ENCODE data around the gene OR4M2.
"Not testable (repeated sequence)": the region's sequence is repeated elsewhere in the genome, so short reads cannot be mapped to it uniquely, and the experiment has no call there.

DNA sequence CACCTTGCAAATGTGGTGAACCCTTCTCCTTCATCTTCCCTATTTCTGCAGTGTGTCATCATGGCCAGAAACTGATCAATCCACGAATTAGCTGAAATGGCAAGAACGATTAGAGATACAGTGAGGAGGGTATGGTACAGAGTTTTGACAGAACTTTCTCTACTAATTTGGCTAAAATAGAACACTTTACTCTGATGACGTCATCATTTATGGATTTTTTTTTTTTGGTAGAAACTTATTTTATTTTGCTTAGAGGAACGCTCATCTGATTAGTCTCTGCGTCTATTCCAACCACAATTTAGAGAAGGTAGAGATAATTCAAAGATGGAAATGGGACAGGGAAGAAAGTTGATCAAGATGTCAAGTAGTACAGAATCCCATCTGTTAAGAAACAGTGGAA lies 41.7 kb downstream of the OR4M2 start:
- TF ChIP-seq ZNF274 (IDR thresholded peaks at IDR 0.05; ENCODE audit: low read depth, low read length); SUZ12 (IDR thresholded peaks at IDR 0.05; ENCODE audit: extremely low read depth, insufficient read depth, insufficient read length); YY1 (IDR thresholded peaks at IDR 0.05; ENCODE audit: insufficient read depth, insufficient read length): not testable (repeated sequence)
